GM23248 (cell line): Measurements from ENCODE around the gene ZNF138. TPM values are rescaled to one million over a fixed set of nuclear protein-coding genes. Genes with fewer than 3 reads are reported as not detected.

Experiments
- DNase-seq: peaks from one replicate; pipeline ENCODE4 v3.0.0-alpha.2; 2015
- H2AFZ ChIP-seq: fragments of 200-600 bp; sonication (generic); 2 replicates; pipeline ENCODE4 v1.6.1; 2016; ENCODE audit warnings: antibody characterized with exemption
- H3F3A ChIP-seq: fragments of 200-600 bp; sonication (generic); 2 replicates; pipeline ENCODE4 v1.6.1; 2016; ENCODE audit warnings: mild to moderate bottlenecking, antibody characterized with exemption, mixed run types; ENCODE audit not compliant: insufficient read depth
- H3K27ac ChIP-seq: fragments of 200-600 bp; sonication (generic); 2 replicates; pipeline ENCODE4 v1.5.1; 2016; ENCODE audit warnings: mild to moderate bottlenecking
- H3K27me3 ChIP-seq: fragments of 200-600 bp; sonication (generic); replicated peaks from 2 replicates; pipeline ENCODE4 v1.6.1; 2016; ENCODE audit warnings: mild to moderate bottlenecking; ENCODE audit not compliant: insufficient read depth
- H3K36me3 ChIP-seq: fragments of 200-600 bp; sonication (generic); 2 replicates; pipeline ENCODE4 v1.6.1; 2016; ENCODE audit warnings: low read depth, mild to moderate bottlenecking
- H3K4me1 ChIP-seq: fragments of 200-600 bp; sonication (generic); 2 replicates; pipeline ENCODE4 v1.6.1; 2016; ENCODE audit warnings: mild to moderate bottlenecking; ENCODE audit not compliant: insufficient read depth
- H3K4me2 ChIP-seq: fragments of 200-600 bp; sonication (generic); one replicate; pipeline ENCODE4 v1.6.1; 2016; ENCODE audit warnings: mild to moderate bottlenecking; ENCODE audit not compliant: unreplicated experiment
- H3K4me3 ChIP-seq: fragments of 200-600 bp; sonication (generic); 2 replicates; pipeline ENCODE4 v1.5.1; 2016; ENCODE audit warnings: mild to moderate bottlenecking
- H3K79me2 ChIP-seq: fragments of 200-600 bp; sonication (generic); 2 replicates; pipeline ENCODE4 v1.6.1; 2016; ENCODE audit warnings: mild to moderate bottlenecking; ENCODE audit not compliant: insufficient read depth
- H3K9ac ChIP-seq: fragments of 200-600 bp; sonication (generic); 2 replicates; pipeline ENCODE4 v1.6.1; 2016; ENCODE audit warnings: mild to moderate bottlenecking
- H3K9me2 ChIP-seq: fragments of 200-600 bp; sonication (generic); 2 replicates; pipeline ENCODE4 v1.6.1; 2016; ENCODE audit warnings: mixed run types, mild to moderate bottlenecking, moderate library complexity; ENCODE audit not compliant: insufficient read depth
- H3K9me3 ChIP-seq: fragments of 200-600 bp; sonication (generic); one replicate; pipeline ENCODE4 v1.6.1; 2017; ENCODE audit warnings: low read depth
- H4K20me1 ChIP-seq: fragments of 200-600 bp; sonication (generic); 2 replicates; pipeline ENCODE4 v1.6.0; 2016; ENCODE audit not compliant: insufficient read depth
- EZH2 ChIP-seq: fragments of 200-600 bp; sonication (generic); IDR thresholded peaks from 2 replicates; pipeline ENCODE4 v1.6.1; 2018; ENCODE audit warnings: antibody characterized with exemption, mild to moderate bottlenecking; ENCODE audit not compliant: insufficient read depth, poor library complexity, severe bottlenecking
- EZH2phosphoT487 ChIP-seq: fragments of 200-600 bp; sonication (generic); IDR thresholded peaks from 2 replicates; pipeline ENCODE4 v1.6.1; 2018; ENCODE audit warnings: antibody characterized with exemption, moderate library complexity, mild to moderate bottlenecking, low read depth; ENCODE audit not compliant: insufficient read depth
- WGBS, 2 experiments: methylation state at CpG; one replicate each; pipeline ENCODE4 v1.1.6; 2015 to 2017; ENCODE audit warnings: low lambda C conversion rate in 2 of 2, low coverage in 1 of 2; ENCODE audit errors: missing lambda C conversion rate in 2 of 2; 5-methylcytosine and 5-hydroxymethylcytosine counted together
- in situ Hi-C: fragments of 300-500 bp; cut with MboI; formaldehyde crosslinking; loops from 2 replicates; pipeline ENCODE4 v1.15.0; 2020
- polyA plus RNA-seq: library from polyadenylated mRNA; unstranded; fragments of >200 nt; fragmentation: Nextera tagmentation; extraction: Ambion mirVana; gene quantifications from 2 replicates; pipeline ENCODE4 v1.2.1, GENCODE V29; 2016
- total RNA-seq: library from RNA; depleted of rRNA; stranded (reverse); fragments of >200 nt; shearing (Covaris generic); gene quantifications from 2 replicates; pipeline ENCODE4 v1.2.3, GENCODE V29; 2014; rRNA removed

ZNF138 gene
- total and polyA plus RNA-seq, 2 experiments from 2014 or later = 3.1 to 5.6 TPM

DNA sequence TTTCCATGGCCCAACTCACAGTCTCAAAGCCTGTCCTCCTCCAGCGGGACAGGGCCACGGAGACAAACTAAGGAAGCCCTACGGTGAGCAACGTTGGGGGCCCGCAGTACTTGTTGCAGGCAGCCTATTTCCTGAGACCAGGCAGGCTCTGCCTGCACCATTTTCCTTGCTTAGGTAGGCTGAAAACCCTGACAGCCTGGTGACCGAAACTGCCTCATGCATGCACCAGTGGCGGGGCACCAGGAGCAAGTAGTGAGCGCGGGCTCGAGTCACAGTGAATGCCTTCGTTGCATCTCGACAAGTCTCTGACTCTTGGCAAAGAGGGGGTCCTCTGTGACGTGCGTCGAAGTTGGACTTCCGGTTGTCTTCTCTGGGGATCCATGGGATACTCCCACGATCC, 85.6 kb downstream of the ZNF138 start:
- Histone ChIP-seq H3K27me3 (no peaks in the 10 kb centered on the region), H4K20me1 (no peaks in the 10 kb centered on the region), H3K36me3 (no peaks in the 10 kb centered on the region), H3K9me3 (no peaks in the 10 kb centered on the region), H3K4me1 (no peaks in the 10 kb centered on the region), H3K27ac (no peak overlapping the region), H3K79me2 (no peaks in the 10 kb centered on the region), H3K9me2 (no peaks in the 10 kb centered on the region), H3K4me3 (no peak overlapping the region), H3K9ac (no peak overlapping the region), H3F3A (no peaks in the 10 kb centered on the region), H3K4me2 (no peak overlapping the region), H2AFZ (no peak overlapping the region)
- WGBS, 2 experiments = 87% methylated on average over 17 of the region's 17 CpGs
- DNase-seq = no peak
- in situ Hi-C loops = no loop called here
- TF ChIP-seq EZH2 (no peak), EZH2phosphoT487 (no peak)

DNA sequence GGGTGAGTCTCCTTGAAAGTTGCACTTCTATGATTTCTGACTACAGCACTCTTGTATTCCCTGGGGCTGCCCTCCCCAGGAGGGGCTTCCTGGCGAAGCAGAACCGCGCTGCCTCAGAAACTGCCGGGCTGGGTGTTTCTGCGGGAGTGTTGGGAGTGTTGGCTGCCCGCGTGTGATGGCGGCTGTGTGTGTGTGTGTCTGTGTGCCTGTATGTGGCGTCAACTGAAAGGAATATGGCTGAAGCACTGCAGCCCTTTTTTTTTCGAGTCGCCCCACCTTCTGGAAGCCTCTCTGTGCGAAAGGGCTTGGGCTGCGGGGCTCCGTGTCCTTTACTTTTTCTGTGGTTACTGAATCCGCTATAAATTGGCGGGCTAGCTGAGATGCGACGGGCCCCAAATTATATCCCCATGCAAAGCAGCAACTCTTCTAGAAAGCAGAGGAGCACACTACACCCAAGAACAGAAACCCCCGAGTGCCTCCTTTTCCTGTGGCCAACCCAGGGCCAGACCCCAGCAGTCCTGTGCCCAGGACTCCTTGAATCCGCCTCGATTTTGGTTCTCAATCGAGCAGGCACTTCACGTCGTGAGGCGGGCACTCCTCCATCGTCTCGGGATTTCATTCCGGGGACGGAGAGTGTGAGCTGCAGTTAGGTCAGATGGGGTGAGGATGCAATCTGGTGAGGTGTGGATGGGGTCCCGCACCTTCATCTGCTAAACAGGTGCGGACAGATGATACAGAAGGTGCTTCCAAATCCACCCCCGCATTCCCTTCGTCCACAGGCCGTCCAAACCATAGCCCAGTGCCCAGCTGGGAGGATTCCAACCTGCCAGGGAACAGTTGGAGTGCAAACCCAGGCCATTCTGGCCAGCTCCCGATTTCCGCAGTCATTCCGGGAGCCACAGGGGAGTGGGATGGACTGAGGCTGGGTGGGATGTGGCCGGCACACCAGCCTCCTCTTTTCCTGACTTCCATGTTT, 86.4 kb downstream of the ZNF138 start:
- Histone ChIP-seq H3K4me3 (no peak overlapping the region), H3K9ac (no peak overlapping the region), H2AFZ (no peak overlapping the region), H3K9me2 (no peaks in the 10 kb centered on the region), H3F3A (no peaks in the 10 kb centered on the region), H3K9me3 (no peaks in the 10 kb centered on the region), H3K36me3 (no peaks in the 10 kb centered on the region), H3K79me2 (no peaks in the 10 kb centered on the region), H4K20me1 (no peaks in the 10 kb centered on the region), H3K4me1 (no peaks in the 10 kb centered on the region), H3K27me3 (no peaks in the 10 kb centered on the region), H3K4me2 (no peak overlapping the region), H3K27ac (no peak overlapping the region)
- DNase-seq = no peak
- in situ Hi-C loops = no loop called here
- 94 to 95% methylated on average over 38 of the region's 38 CpGs for WGBS, 2 experiments
- TF ChIP-seq EZH2phosphoT487 = no peak
- no peak for TF ChIP-seq EZH2

DNA sequence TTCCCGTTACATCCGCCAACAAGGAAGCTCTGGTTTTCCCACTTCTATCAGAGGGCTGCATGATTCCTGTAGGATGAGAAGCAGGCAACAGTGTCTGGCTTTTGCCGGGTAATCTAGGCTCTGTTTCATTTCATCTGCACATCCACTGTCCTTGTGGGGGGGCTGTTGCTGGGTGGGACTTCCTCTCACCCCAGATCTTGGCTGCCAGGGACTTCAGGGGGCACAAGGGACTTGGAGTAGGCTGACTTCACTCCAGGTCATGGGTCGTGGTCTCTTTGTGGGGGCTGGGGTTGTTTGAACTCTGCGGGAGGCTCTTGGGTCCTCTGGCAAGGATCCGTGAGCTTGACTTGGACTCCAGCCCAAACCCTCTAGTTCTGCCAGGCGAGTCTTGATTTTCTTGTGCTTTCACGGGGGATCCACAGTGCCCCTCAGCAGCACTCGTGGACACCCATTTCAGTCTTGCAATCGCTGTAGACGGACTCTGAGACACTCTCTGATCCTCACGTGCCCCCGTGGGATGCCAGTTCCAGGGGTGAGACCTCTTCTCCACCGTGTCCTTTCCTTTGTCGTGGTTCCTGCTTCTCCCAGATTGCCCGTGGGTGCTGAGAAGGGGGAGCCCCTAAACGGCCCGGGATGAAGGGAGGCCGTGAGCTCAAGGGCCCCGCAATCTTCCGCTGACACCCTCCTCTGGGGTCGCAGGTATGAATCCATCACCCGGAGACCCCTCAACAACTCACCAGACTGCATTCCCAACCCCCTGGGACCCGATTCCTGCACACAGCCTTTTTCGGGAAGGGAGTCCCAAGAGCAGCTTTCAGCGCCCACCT, 87.4 kb downstream of the ZNF138 start:
- Histone ChIP-seq H3K4me3 (peak overlapping the region; percentile 65), H3K4me1 (no peaks in the 10 kb centered on the region), H3K9ac (peak overlapping the region; percentile 62), H3K79me2 (no peaks in the 10 kb centered on the region), H3K9me2 (no peaks in the 10 kb centered on the region), H4K20me1 (no peaks in the 10 kb centered on the region), H3K9me3 (no peaks in the 10 kb centered on the region), H2AFZ (peak overlapping the region; percentile 82), H3F3A (no peaks in the 10 kb centered on the region), H3K36me3 (no peaks in the 10 kb centered on the region), H3K27me3 (no peaks in the 10 kb centered on the region), H3K4me2 (peak overlapping the region; percentile 66), H3K27ac (no peak overlapping the region)
- WGBS, 2 experiments = 73 to 77% methylated on average over 24 to 26 of the region's 26 CpGs
- no peak for DNase-seq
- in situ Hi-C loops = no loop called here
- no peak for TF ChIP-seq EZH2phosphoT487
- no peak for TF ChIP-seq EZH2

DNA sequence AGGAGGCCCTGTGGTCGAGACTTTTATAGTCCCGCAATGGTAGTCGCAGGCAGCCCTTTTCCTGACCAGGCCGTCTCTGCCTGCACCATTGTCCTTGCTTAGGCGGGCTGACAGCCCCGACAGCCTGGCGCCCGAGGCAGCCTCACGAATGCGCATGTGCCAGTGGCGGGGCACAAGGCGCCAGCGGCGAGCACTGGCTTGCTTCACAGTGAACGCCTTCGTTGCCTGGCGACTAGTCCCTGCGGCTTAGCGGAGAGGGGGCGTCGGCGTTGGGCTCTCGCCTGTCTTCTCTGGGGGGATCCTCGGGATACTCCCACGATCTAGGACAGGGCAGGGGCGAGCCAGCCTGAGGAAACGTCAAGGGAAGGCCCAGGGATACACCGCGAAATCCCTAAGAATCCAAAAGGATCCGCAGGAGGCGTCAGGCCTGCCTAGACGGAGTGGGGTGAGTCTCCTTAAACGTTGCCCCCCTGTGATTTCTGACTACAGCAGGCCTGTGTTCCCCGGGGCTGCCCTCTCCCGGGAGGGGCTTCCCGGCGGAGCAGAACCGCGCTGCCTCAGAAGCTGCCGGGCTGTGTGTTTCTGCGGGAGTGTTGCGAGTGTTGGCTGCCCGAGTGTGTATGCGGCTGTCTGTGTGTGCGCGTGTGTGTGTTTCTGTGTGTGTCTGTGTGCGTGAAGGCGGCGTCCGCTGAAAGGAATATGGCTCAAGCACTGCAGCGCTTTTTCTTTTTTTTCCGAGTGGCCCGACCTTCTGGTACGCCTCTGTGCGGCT, 88.3 kb downstream of the ZNF138 start:
- no peaks in the 10 kb centered on the region for H3K4me1 ChIP-seq
- TF ChIP-seq EZH2 (no peak), EZH2phosphoT487 (no peak)
- H3K9me3 ChIP-seq = no peaks in the 10 kb centered on the region
- no peaks in the 10 kb centered on the region for H3K9me2 ChIP-seq
- H3F3A ChIP-seq = no peaks in the 10 kb centered on the region
- peak overlapping the region; percentile 82 for H2AFZ ChIP-seq
- DNase-seq = peak; percentile 90
- in situ Hi-C loops = no loop called here
- H3K27me3 ChIP-seq = no peaks in the 10 kb centered on the region
- H3K36me3 ChIP-seq = no peaks in the 10 kb centered on the region
- peak overlapping the region; percentile 65 for H3K4me3 ChIP-seq
- H3K27ac ChIP-seq = no peak overlapping the region
- H3K4me2 ChIP-seq = peak overlapping the region; percentile 66
- 2 to 3% methylated on average over 54 to 55 of the region's 55 CpGs for WGBS, 2 experiments
- peak overlapping the region; percentile 62 for H3K9ac ChIP-seq
- no peaks in the 10 kb centered on the region for H4K20me1 ChIP-seq
- no peaks in the 10 kb centered on the region for H3K79me2 ChIP-seq

Other genes starting within 250 kb of the ZNF138 start
- 6.6 and 8.7 TPM in 2 replicates for gene ZNF680, start 231.4 kb upstream of the ZNF138 start, total RNA-seq
- 3.6 and 5.0 TPM in 2 replicates for gene ZNF680, start 231.4 kb upstream of the ZNF138 start, polyA plus RNA-seq
- 2.8 and 3.2 TPM in 2 replicates for gene ZNF107, start 128.3 kb upstream of the ZNF138 start, total RNA-seq
- gene ZNF107, start 128.3 kb upstream of the ZNF138 start, polyA plus RNA-seq = 1.6 and 2.5 TPM in 2 replicates
- gene ZNF273, start 108.8 kb downstream of the ZNF138 start, total RNA-seq = 4.8 and 8.3 TPM in 2 replicates
- 2.1 and 4.1 TPM in 2 replicates for gene ZNF273, start 108.8 kb downstream of the ZNF138 start, polyA plus RNA-seq
- 2.8 and 4.3 TPM in 2 replicates for gene ZNF117, start 196.6 kb downstream of the ZNF138 start, total RNA-seq
- 0.81 and 1.2 TPM in 2 replicates for gene ZNF117, start 196.6 kb downstream of the ZNF138 start, polyA plus RNA-seq
- gene ERV3-1, start 212.3 kb downstream of the ZNF138 start, total RNA-seq = 4.8 and 6.4 TPM in 2 replicates
- 5.9 and 8.1 TPM in 2 replicates for gene ERV3-1, start 212.3 kb downstream of the ZNF138 start, polyA plus RNA-seq